DND-41 (cell line): ENCODE results near the gene FMNL3.

Experiments used
- EZH2 ChIP-seq: IDR thresholded peaks from 3 replicates; pipeline ENCODE4 v1.6.1; 2012; ENCODE audit warnings: borderline replicate concordance, low read depth, mild to moderate bottlenecking, moderate library complexity, low read length, inconsistent platforms; ENCODE audit not compliant: severe bottlenecking
- TF ChIP-seq, protein P1 (sequence below): IDR thresholded peaks from 2 replicates; pipeline ENCODE4 v1.5.1; 2012; ENCODE audit warnings: borderline replicate concordance, low read length, moderate library complexity, mild to moderate bottlenecking; ENCODE audit not compliant: poor library complexity, severe bottlenecking; ENCODE audit errors: extremely low read depth

DNA sequence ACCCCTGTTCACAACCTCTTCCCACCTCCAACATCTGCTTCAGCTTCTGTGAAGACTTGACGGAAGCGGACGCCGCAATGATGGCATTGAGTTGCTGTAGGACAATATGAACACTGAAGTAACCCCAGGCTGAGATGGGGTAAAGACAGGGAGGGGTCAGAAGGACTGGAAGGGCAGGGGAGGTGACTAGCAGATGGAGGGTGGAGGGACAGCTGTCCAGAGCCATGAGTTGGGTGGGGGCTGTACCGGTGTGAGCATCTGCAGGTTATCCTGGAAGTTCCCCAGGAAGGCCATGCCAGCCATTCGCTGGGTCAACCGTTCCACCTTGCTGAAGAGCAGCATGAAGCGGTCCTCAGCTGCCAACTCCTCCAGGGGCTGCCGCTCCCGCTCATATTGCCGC lies 57.8 kb downstream of the FMNL3 start:
- TF ChIP-seq, protein P1, sequence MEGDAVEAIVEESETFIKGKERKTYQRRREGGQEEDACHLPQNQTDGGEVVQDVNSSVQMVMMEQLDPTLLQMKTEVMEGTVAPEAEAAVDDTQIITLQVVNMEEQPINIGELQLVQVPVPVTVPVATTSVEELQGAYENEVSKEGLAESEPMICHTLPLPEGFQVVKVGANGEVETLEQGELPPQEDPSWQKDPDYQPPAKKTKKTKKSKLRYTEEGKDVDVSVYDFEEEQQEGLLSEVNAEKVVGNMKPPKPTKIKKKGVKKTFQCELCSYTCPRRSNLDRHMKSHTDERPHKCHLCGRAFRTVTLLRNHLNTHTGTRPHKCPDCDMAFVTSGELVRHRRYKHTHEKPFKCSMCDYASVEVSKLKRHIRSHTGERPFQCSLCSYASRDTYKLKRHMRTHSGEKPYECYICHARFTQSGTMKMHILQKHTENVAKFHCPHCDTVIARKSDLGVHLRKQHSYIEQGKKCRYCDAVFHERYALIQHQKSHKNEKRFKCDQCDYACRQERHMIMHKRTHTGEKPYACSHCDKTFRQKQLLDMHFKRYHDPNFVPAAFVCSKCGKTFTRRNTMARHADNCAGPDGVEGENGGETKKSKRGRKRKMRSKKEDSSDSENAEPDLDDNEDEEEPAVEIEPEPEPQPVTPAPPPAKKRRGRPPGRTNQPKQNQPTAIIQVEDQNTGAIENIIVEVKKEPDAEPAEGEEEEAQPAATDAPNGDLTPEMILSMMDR, result no peak
- TF ChIP-seq EZH2, result no peak
